Measurements from ENCODE around the gene HNRNPC.
A peak's percentile ranks its signal among the peaks of the same experiment; 100 is the strongest.
"Not testable (repeated sequence)": the region's sequence is repeated elsewhere in the genome, so short reads cannot be mapped to it uniquely, and the experiment has no call there.

Gene HNRNPC

GRCh38 chr14:21251215-21251614, 18.0 kb downstream of the HNRNPC start:
- DNase-seq (ENCODE audit: extremely low spot score, insufficient read length, low read depth) (no peak), FAIRE-seq (no peak)

- FAIRE-seq, result no peak
- no peak for DNase-seq (ENCODE audit: extremely low spot score, insufficient read length, low read depth)
These were observed 20.4 kb downstream of the HNRNPC start for GRCh38 chr14:21248739-21249411.

DNA sequence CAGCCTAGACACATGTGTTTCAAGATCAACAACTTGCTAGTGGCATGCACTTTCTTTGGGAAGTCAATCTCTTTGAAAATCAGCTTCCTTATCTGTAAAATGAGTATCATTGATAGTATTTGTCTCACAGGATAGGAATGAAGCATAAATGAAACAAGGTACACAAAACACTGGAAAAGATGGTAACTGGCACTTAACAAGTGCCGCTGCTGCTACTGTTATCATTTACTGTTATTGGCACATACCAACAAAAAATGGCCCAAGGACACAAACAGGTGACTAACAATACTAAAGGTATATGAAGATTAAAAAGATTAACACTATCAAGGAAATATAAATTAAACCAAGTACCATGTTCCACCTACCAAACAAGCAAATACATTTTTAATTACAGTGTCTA, 20.9 kb downstream of the HNRNPC start:
- DNase-seq (ENCODE audit: extremely low spot score, insufficient read length, low read depth) (no peak), FAIRE-seq (no peak)

- FAIRE-seq, result peak; percentile 31
- DNase-seq (ENCODE audit: extremely low spot score, insufficient read length, low read depth), result no peak
These were observed 23.4 kb downstream of the HNRNPC start for GRCh38 chr14:21245813-21246212.

DNA sequence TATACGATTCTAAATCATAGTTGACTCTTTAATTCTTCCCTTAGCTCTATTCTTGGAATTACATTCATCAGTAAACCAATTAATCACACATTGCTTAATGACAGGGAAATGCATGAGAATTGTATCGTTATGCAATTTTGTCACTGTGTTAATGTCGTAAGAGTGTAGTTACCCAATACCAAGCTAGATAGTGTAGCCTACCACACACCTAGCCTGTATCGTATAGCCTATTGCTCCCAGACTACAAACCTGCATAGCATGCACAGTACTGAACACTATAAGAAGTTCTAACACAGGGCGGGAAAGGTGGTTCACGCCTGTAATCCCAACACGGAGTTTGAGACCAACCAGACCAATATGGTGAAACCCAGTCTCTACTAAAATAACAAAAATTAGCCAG, 24.7 kb downstream of the HNRNPC start:
- FAIRE-seq, result no peak
- no peak for DNase-seq (ENCODE audit: extremely low spot score, insufficient read length, low read depth)

DNA sequence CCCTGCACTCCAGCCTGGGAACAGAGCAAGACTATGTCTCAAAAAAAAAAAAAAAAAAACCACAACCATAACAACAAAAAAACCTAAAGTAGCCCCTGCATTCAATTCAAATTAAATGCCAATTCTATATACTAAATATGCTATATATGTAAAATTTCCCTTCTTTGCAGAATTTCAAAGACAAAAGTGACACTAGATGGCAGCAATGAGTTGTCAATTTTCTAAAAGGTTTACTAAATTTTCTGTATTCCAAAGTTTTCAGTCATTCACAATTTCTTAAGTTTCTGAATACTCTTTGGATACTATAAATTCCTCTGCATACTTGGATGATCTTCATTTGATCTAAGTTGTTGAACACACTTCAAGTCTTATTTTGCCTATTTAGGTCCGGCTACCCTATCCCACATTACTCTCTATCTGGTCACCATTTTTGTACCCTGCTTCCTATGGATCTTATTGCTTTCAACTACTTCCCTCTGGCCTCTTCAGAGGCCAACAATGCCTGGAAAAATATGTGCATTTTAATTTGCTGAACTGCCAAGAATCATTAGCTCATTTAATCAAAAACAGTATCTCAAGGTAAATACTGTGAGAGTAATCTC, 27.9 kb downstream of the HNRNPC start:
- FAIRE-seq (no peak), DNase-seq (ENCODE audit: extremely low spot score, insufficient read length, low read depth) (no peak)

- no peak for FAIRE-seq
- no peak for DNase-seq (ENCODE audit: extremely low spot score, insufficient read length, low read depth)
These were observed 28.8 kb downstream of the HNRNPC start for GRCh38 chr14:21240417-21240816.

- no peak for FAIRE-seq
These were observed 30.3 kb downstream of the HNRNPC start for GRCh38 chr14:21238823-21239518.

DNA sequence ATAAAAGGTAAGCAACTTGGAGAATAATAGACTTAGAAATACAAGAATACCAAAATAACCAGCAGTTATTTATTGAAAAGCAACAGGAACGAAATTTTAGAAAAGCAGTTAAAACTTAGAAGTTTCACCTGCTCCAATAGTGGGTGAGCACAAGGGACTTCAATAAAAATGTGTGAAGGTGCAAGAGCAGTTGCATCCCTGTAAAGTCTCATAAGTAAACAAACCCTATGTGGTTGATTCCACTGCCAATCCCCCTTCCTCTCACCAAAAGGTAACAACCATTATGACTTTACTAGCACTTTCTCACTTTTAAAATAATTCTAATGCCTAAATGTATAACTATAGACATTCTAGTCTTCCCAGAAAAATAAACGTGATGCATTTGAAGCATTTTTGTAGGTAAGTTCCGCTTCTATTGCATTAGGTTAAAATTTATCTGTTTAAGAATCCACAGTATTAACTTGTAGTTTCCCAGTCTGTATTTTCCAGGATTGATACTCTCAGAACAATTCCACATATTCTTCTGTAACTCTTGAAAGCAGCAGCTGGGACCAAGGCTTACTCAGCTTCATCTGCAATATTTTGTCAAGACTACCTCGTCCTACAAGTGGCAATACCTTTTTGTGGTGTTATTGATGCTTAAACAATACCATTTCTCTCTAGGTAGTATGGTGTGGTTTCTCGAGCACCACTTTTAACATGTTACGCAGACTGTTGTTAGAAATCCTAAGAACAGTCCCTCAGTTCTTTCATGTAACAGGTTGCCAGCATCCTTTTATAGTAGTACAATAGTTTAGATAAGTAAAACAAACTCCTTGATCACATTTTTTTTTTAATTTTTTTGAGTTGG, 32.1 kb downstream of the HNRNPC start:
- FAIRE-seq (no peak), DNase-seq (ENCODE audit: extremely low spot score, insufficient read length, low read depth) (no peak)

More at GRCh38 chr14:21238823-21239518, 30.3 kb downstream of the HNRNPC start:
- no peak for DNase-seq (ENCODE audit: extremely low spot score, insufficient read length, low read depth)

DNA sequence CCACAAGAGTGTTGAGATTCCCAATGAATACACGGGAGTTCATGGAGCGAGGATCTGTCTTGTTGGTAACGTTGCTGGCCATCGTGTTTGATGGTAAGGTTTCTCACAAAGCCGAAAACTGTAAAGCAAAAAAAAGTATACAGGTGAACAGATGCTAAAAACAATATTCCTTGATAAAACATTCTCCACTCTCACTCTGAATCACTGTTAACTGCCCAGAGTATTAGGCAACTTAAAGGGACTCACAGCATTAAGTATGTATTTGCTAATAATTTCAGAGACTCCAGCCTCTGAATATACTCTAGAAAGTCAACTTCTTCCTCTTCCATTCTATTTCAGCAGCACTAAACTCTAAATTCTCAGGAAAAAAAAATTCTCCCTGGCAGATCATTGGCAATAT, 35.1 kb downstream of the HNRNPC start:
- DNase-seq (ENCODE audit: extremely low spot score, insufficient read length, low read depth) (no peak), FAIRE-seq (no peak)

- FAIRE-seq, result no peak
- no peak for DNase-seq (ENCODE audit: extremely low spot score, insufficient read length, low read depth)
These were observed 35.7 kb downstream of the HNRNPC start for GRCh38 chr14:21233457-21234076.

DNA sequence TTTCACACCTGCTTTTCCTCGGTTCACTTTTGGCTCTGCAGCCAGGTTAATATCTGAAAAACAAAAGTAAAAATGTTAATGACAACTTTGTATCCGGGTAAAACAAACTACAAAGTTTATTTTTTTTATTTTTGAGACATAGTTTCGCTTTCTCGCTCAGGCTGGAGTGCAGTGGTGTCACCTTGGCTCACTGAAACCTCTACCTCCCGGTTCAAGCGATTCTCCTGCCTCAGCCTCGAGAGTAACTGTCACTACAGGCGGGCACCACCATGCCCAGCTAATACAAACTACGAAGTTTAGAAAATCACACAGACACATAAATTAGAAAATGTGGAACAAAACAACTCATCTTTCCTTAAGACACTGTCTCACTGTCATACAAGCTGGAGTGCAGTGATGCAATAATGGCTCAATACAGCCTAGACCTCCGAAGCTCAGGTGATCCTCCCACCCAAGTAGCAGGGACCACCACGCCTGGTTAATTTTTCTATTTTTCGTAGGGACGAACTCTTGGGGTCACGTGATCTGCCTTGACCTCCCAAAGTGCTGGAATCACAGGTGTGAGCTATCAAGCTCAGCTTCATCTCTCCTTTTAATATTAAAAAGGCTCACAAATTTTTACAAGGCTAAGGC, 38.1 kb downstream of the HNRNPC start:
- no peak for FAIRE-seq
- DNase-seq (ENCODE audit: extremely low spot score, insufficient read length, low read depth), result no peak

DNA sequence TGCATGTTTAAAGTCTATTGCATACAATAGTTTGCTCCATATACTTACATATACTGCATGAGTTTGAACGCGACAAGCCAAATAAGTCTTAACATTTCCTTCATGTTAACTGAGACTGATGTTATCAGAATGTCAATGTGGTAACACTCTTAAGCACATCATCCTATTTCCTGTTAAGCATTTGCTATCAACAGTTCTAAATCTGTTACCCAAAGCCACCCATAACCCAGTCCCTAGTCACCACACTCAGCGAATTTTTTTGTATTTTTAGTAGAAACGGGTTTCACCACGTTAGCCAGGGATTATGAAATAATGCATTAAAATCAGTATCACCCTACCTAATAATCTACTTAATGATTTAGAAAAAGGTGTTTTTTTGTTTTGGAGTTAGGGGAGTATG, 39.4 kb downstream of the HNRNPC start:
- no peak for FAIRE-seq

DNA sequence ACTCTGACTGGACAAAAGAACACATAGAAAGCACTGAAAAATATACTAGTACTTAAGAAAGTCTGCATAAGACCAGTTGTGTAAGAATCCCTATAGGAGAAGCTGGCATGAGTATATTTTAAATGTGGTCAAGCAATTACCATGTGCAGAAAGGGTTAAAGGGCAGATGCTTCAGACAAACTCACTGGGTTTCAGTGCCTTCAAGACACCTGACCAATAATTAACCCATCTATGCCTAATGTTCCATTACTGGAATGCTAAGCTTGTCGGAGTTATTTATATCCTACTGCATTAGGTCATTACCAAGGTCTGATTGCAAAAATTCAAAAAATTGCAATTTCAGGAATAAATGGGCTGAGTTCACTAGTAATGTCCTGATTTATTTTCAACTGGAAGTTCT, 41.3 kb downstream of the HNRNPC start:
- no peak for DNase-seq (ENCODE audit: extremely low spot score, insufficient read length, low read depth)
- no peak for FAIRE-seq

More for the DNA sequence above, 39.4 kb downstream of the HNRNPC start:
- DNase-seq (ENCODE audit: extremely low spot score, insufficient read length, low read depth), result no peak

DNA sequence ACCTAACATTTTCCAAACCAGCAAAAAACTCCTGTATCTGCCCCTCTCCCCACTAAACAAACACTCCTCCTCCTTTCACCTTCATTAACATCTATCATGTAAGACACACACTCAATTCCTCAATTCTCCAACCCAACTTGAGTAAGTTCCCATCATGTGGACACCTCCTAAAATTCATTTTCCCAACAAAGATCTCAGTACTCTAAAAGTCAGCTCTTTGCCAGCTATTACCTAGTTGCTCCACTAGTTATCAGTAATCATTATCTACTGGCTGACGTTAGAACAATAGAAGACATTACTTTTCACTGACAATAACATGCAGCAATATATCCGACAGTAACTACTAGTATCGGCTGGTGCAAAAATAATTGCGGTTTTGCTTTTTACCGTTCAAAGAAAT, 42.1 kb downstream of the HNRNPC start:
- FAIRE-seq (no peak), DNase-seq (ENCODE audit: extremely low spot score, insufficient read length, low read depth) (no peak)

- DNase-seq (ENCODE audit: extremely low spot score, insufficient read length, low read depth) (no peak), FAIRE-seq (no peak)
These were observed 42.8 kb downstream of the HNRNPC start for GRCh38 chr14:21226467-21226866.

DNA sequence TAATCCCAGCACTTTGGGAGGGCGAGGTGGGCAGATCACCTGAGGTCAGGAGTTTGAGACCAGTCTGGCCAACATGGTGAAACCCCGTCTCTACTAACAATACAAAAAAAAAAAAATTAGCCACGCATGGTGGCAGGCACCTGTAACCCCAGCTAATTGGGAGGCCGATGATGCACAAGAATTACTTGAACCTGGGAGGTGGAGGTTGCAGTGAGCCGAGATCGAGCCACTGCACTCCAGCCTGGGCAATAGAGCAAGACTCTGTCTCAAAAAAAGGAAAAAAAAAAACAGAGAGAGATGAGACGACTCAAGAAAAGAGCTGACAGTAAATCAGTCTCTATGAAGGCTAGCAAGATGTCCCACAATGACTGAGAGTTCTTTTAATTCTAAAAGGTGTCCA, 44.1 kb downstream of the HNRNPC start:
- not testable (repeated sequence) for DNase-seq (ENCODE audit: extremely low spot score, insufficient read length, low read depth); FAIRE-seq

DNA sequence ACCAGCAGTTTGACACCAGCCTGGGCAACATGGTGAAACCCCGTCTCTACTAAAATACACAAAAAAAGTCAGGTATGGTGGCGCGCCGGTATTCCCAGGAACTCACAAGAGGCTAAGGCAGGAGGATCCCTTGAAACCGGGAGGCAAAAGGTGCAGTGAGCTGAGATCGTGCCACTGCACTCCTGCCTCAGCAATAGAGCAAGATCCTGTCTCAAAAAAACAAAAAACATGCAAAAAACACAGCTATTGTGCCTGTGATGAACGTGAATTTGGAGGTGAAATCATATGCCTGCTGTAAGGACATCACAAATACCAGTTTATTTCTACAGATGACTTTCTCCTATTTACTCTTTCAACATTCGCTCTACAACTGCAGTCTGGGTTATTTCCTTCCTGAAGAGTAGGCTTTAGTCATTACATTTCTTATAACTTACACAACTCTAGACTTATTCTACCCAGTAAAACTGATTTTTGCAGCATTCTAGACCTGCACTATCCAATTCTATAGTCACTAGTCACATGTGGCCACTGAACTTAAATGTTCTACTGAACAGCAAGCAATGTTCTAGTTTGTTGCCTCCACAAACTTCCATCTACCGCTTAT, 48.3 kb downstream of the HNRNPC start:
- FAIRE-seq (no peak), DNase-seq (ENCODE audit: extremely low spot score, insufficient read length, low read depth) (no peak)

GRCh38 chr14:21219561-21220111, 49.6 kb downstream of the HNRNPC start:
- no peak for DNase-seq (ENCODE audit: extremely low spot score, insufficient read length, low read depth)
- no peak for FAIRE-seq
